Activated CD4-positive, alpha-beta T cell treated with anti-CD3 and anti-CD28 coated beads, Interleukin-2, amount 10 ng/mL, durations not matched to agents 24 days and 14 days (primary cell): ENCODE measurements around the gene PTPN6. TPM values are rescaled to one million over a fixed set of nuclear protein-coding genes. Genes with fewer than 3 reads are reported as not detected.

Source experiments
- DNase-seq: peaks from one replicate; pipeline ENCODE4 v3.0.0; 2022
- H3K27ac Mint-ChIP-seq: one replicate; pipeline ENCODE4 v1.8.0; 2022; ENCODE audit warnings: mild to moderate bottlenecking, mixed read lengths
- H3K27me3 Mint-ChIP-seq: one replicate; pipeline ENCODE4 v1.8.0; 2022; ENCODE audit warnings: mixed read lengths
- H3K36me3 Mint-ChIP-seq: one replicate; pipeline ENCODE4 v1.8.0; 2022; ENCODE audit warnings: low read depth, mild to moderate bottlenecking, mixed read lengths
- H3K4me1 Mint-ChIP-seq: one replicate; pipeline ENCODE4 v1.8.0; 2021; ENCODE audit warnings: mixed read lengths
- H3K4me3 Mint-ChIP-seq: one replicate; pipeline ENCODE4 v1.8.0; 2022; ENCODE audit warnings: mild to moderate bottlenecking, moderate library complexity, mixed read lengths
- H3K9me3 Mint-ChIP-seq: one replicate; pipeline ENCODE4 v1.8.0; 2021; ENCODE audit warnings: mixed read lengths
- intact Hi-C: fragments of 100-400 bp; cut with micrococcal nuclease; formaldehyde crosslinking; loops from one replicate; pipeline ENCODE4 v1.15.1; 2023
- total RNA-seq: library from RNA; stranded (reverse); gene quantifications from 2 replicates; pipeline ENCODE4 v1.2.3, GENCODE V29; 2022

Gene PTPN6
- total RNA-seq, 1 donor from 2014 or later: 355 TPM

GRCh38 chr12:6959805-6960592 lies 8.8 kb downstream of the PTPN6 start:
- Mint-ChIP-seq H3K4me1 (peaks cover 69% of the 10 kb centered on the region), H3K4me3 (peak overlapping the region; percentile 90), H3K27me3 (no peaks in the 10 kb centered on the region), H3K36me3 (peaks cover 68% of the 10 kb centered on the region), H3K27ac (peak overlapping the region; percentile 99), H3K9me3 (no peaks in the 10 kb centered on the region)
- intact Hi-C loops: no loop called here
- no peak for DNase-seq

DNA sequence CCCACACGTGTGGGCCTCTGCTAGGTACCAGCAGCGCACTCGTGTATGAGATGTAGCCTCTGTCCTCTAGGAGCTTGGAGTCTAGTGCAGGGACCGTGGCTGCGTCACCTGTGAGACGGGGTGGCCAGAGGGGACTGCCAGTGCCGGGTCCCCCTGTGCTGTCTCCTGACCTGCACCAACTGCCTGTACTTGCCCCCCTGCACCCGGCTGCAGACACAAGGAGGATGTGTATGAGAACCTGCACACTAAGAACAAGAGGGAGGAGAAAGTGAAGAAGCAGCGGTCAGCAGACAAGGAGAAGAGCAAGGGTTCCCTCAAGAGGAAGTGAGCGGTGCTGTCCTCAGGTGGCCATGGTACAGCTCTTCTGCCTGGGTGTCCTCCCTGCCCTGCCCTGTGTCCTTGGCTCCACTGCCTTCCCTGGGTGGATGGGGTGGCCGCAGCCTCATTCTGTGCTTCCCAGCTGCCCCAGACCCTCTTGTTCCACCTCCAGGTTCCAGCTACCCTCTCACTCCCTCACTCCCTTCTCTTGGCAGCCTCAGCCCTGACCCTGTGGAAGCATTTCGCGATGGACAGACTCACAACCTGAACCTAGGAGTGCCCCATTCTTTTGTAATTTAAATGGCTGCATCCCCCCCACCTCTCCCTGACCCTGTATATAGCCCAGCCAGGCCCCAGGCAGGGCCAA lies 9.6 kb downstream of the PTPN6 start:
- intact Hi-C loops: loop anchor here (1.0 kb wide), 3 partner anchors 7 to 16 kb away; partner anchors contain the start of genes C12orf57, EMG1 and PHB2
- Mint-ChIP-seq H3K9me3 (no peaks in the 10 kb centered on the region), H3K36me3 (peaks cover 69% of the 10 kb centered on the region), H3K27me3 (no peaks in the 10 kb centered on the region), H3K27ac (peak overlapping the region; percentile 99), H3K4me1 (peaks cover 71% of the 10 kb centered on the region), H3K4me3 (peak overlapping the region; percentile 90)
- peak; percentile 80 for DNase-seq

DNA sequence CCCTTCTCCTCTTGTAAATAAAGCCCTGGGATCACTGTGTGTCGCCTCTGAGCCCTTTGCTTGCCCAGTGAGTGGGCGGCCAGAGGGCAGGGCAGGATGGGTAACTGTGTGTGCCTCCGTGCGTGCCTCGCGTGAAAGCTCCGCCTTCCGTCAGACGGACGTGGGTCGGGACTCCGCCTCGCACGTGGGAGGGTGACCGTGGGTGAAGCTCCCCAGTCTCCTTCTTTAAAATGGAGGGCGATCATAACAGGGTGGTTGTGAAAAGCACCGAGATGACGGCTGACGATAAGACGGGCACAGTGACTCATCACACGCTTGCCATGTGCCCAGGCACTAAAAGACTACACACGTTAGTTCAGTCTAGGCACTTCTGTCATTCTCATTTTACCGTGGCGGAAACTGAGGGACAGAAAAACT lies 10.1 kb downstream of the PTPN6 start:
- Mint-ChIP-seq H3K27me3 (no peaks in the 10 kb centered on the region), H3K36me3 (peaks cover 69% of the 10 kb centered on the region), H3K9me3 (no peaks in the 10 kb centered on the region), H3K4me3 (peak overlapping the region; percentile 90), H3K4me1 (peaks cover 69% of the 10 kb centered on the region), H3K27ac (peak overlapping the region; percentile 99)
- intact Hi-C loops: loop anchor here (1.0 kb wide), 3 partner anchors 8 to 17 kb away; partner anchors contain the start of genes C12orf57, EMG1 and PHB2
- DNase-seq: peak; percentile 94

GRCh38 chr12:6961695-6962284 lies 10.6 kb downstream of the PTPN6 start:
- Mint-ChIP-seq H3K9me3 (no peaks in the 10 kb centered on the region), H3K27ac (peak overlapping the region; percentile 99), H3K27me3 (no peaks in the 10 kb centered on the region), H3K4me1 (peaks cover 67% of the 10 kb centered on the region), H3K36me3 (peaks cover 68% of the 10 kb centered on the region), H3K4me3 (peak overlapping the region; percentile 90)
- DNase-seq: no peak
- intact Hi-C loops: loop anchor here (1.0 kb wide), 3 partner anchors 8 to 17 kb away; partner anchors contain the start of genes C12orf57, EMG1 and PHB2

- peaks cover 62% of the 10 kb centered on the region for H3K4me1 Mint-ChIP-seq
- peaks cover 66% of the 10 kb centered on the region for H3K36me3 Mint-ChIP-seq
- H3K27me3 Mint-ChIP-seq: no peaks in the 10 kb centered on the region
- H3K27ac Mint-ChIP-seq: peak overlapping the region; percentile 99
- intact Hi-C loops: no loop called here
- no peak for DNase-seq
- H3K9me3 Mint-ChIP-seq: no peaks in the 10 kb centered on the region
- H3K4me3 Mint-ChIP-seq: peak overlapping the region; percentile 90
Measured at GRCh38 chr12:6962285-6963015, 11.3 kb downstream of the PTPN6 start.

DNA sequence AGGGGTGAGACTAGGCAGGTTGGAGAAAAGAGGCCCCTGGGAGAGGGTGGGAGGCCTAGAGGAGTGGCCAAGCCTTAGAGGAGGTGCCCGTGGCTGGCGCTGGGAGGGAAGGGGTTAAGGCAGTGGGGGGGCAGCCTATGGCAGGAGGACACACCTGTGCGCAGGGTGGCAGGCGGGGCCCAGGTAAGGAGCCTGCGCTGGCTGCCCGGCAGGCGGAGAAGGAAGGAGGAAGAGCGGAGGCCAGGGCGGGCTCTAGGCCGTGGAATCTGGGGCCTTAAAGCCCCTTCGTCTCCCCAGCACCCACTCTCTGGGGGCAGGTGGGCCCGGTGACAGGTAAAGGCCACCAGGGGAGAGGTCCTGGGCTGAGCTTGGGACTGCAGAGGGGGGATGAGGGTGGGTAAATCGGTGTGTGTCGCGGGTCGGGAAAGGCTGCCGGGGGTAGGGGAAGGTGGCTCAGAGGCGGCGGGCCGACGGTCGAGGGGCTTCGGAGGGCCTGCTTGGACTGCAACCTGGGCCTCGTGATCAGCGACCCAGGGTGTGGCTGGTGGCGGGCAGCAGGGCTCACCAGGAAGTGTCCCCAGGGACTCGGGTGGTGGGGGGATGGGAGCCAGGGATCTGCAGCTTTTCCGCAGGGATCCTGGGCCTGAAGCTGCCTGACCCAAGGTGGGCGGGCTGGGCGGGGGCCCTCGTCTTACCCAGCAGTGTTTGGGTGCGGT lies 12.0 kb downstream of the PTPN6 start:
- intact Hi-C loops: no loop called here
- Mint-ChIP-seq H3K36me3 (peaks cover 68% of the 10 kb centered on the region), H3K4me1 (peaks cover 55% of the 10 kb centered on the region), H3K27ac (peak overlapping the region; percentile 99), H3K4me3 (no peak overlapping the region), H3K27me3 (no peaks in the 10 kb centered on the region), H3K9me3 (no peaks in the 10 kb centered on the region)
- peak; percentile 58 for DNase-seq

DNA sequence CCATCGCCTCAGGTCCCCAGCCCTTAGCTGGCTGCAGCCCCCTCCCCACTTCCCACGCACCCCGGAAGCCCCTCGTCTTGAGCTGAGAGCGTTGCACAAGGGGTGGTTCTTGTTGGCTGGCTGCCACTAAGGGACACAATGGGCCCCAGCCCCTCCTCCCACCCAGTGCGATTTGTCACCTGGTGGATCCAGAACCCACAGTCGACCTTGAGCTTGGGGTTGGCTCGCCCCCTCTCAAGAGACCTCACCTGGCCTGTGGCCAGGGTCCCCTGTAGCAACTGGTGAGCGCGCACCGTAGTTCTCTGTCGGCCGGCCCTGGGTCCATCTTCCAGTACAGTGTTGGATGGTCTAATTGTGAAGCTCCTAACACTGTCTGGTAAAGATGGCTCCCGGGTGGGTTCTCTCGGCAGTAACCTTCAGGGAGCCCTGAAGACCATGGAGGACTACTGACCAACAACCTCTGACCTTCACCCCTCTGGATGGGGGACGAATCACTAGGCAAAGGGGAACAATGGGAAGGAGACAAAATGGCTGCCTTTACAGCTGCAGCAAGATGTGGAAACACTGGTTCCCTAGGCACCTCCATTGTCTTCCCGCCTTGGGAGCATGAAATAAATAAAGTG lies 12.7 kb downstream of the PTPN6 start:
- intact Hi-C loops: loop anchor here (2.0 kb wide), 1 partner anchor 49 kb away; the partner anchor contains the start of gene ENO2
- Mint-ChIP-seq H3K4me3 (no peak overlapping the region), H3K9me3 (no peaks in the 10 kb centered on the region), H3K4me1 (peaks cover 51% of the 10 kb centered on the region), H3K27me3 (no peaks in the 10 kb centered on the region), H3K27ac (peak overlapping the region; percentile 94), H3K36me3 (peaks cover 68% of the 10 kb centered on the region)
- peak; percentile 62 for DNase-seq

GRCh38 chr12:6964605-6965025 lies 13.5 kb downstream of the PTPN6 start:
- intact Hi-C loops: loop anchor here (1.0 to 2.0 kb wide), 3 partner anchors 20 to 50 kb away; partner anchors contain the start of genes C12orf57 and ENO2
- Mint-ChIP-seq H3K9me3 (no peaks in the 10 kb centered on the region), H3K36me3 (peaks cover 68% of the 10 kb centered on the region), H3K4me3 (peak overlapping the region; percentile 28), H3K27ac (peak overlapping the region; percentile 94), H3K4me1 (peaks cover 50% of the 10 kb centered on the region), H3K27me3 (no peaks in the 10 kb centered on the region)
- peak; percentile 56 for DNase-seq

DNA sequence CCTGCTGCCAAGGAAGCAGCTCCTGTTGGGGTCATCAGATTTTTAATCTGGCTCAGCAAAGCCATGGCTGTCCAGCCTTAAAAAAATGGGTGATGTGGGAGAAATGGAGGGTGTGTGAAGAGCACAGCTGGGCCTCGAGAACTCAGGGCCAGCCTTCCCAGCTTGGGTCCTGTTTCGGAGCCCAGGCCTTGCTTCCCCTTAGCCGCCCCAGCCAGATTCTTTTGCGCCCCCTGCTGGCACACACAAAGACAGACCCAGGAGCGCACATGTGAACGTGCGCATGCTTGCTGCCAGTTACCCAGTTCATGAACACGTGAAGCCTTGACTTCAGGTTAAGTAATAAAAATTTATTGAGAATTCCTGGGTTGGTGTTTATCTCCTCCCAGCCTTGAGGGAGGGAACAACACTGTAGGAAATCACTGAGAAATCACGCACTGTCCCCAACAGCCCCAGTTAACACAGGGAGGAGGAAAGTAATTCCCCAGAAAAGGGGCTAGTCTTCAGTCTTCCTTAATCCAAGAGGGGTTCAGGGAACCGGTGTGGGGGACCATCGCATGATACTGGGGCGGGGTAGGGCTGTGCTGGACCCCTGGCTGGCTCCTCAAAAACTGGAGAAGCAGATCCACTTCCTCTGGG lies 14.0 kb downstream of the PTPN6 start:
- Mint-ChIP-seq H3K4me1 (peaks cover 50% of the 10 kb centered on the region), H3K27ac (peak overlapping the region; percentile 94), H3K4me3 (peak overlapping the region; percentile 28), H3K9me3 (no peaks in the 10 kb centered on the region), H3K27me3 (no peaks in the 10 kb centered on the region), H3K36me3 (peaks cover 71% of the 10 kb centered on the region)
- intact Hi-C loops: loop anchor here (1.0 to 2.0 kb wide), 3 partner anchors 21 to 50 kb away; partner anchors contain the start of genes C12orf57 and ENO2
- peak; percentile 96 for DNase-seq

DNA sequence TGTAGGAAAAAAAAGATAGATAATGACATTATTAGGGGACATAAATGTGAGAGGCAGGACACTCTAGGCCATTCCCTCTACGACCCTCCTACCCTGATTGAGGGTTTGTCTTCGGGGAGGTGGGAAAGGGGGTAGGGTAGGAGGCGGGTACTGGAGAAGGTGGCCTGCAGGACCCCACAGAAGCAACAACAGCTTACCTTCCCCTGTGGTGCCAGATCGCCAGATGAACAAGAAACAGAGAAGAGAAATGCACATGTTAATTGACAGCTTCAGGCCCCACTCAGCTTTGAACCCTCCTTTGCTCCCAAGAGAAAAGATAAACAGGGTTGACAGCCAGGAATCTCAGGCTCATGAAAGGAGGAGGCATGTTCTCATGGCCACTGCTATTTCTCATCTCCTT lies 14.6 kb downstream of the PTPN6 start:
- Mint-ChIP-seq H3K27ac (peak overlapping the region; percentile 94), H3K9me3 (no peaks in the 10 kb centered on the region), H3K4me1 (peaks cover 45% of the 10 kb centered on the region), H3K27me3 (no peaks in the 10 kb centered on the region), H3K36me3 (peaks cover 68% of the 10 kb centered on the region), H3K4me3 (no peak overlapping the region)
- DNase-seq: no peak
- intact Hi-C loops: loop anchor here (1.0 to 2.0 kb wide), 3 partner anchors 21 to 51 kb away; partner anchors contain the start of genes C12orf57 and ENO2

DNA sequence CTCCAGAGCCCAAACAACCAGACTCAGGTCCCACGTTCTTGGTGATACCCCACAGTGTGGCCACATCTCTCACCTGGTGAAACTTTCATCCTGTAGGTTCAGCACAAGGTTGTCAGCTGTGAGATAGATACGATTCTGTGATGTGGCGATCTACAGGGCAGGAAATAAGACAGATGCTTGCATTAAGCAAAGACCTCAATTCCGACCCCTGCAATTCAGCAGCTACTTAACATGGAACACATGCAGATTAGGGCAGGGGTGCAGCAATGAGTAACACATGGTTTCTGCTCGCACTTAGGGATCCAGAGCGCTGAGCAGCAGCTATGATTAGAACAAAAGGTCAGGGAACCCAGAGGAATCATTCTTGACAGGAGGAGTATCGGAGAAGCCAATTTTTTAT lies 15.2 kb downstream of the PTPN6 start:
- intact Hi-C loops: no loop called here
- no peaks in the 10 kb centered on the region for H3K9me3 Mint-ChIP-seq
- peak overlapping the region; percentile 70 for H3K27ac Mint-ChIP-seq
- no peak overlapping the region for H3K4me3 Mint-ChIP-seq
- DNase-seq: no peak
- no peaks in the 10 kb centered on the region for H3K27me3 Mint-ChIP-seq
- peaks cover 40% of the 10 kb centered on the region for H3K4me1 Mint-ChIP-seq
- peaks cover 66% of the 10 kb centered on the region for H3K36me3 Mint-ChIP-seq

- peak; percentile 57 for DNase-seq
- no peaks in the 10 kb centered on the region for H3K27me3 Mint-ChIP-seq
- peak overlapping the region; percentile 37 for H3K27ac Mint-ChIP-seq
- peaks cover 72% of the 10 kb centered on the region for H3K36me3 Mint-ChIP-seq
- H3K4me1 Mint-ChIP-seq: peaks cover 41% of the 10 kb centered on the region
- intact Hi-C loops: no loop called here
- H3K9me3 Mint-ChIP-seq: no peaks in the 10 kb centered on the region
- no peak overlapping the region for H3K4me3 Mint-ChIP-seq
Measured at GRCh38 chr12:6967651-6968100, 16.5 kb downstream of the PTPN6 start.
